Uterus (tissue), 2 donors: Measurements from ENCODE around the gene NDUFS6.

ENCODE experiments used
- CTCF ChIP-seq, 4 experiments: fragments of 200-600 bp in 2 of 4; fragments of 450-650 bp in 2 of 4; sonication (generic) in 2 of 4; IDR thresholded peaks; one replicate each; pipeline ENCODE4 v1.5.1; 2016 to 2019; ENCODE audit warnings: antibody characterized with exemption in 4 of 4, mild to moderate bottlenecking in 2 of 4, moderate library complexity in 1 of 4
- POLR2A ChIP-seq, 2 donors: fragments of 450-650 bp; IDR thresholded peaks; one replicate each; pipeline ENCODE4 v1.6.1; 2016; ENCODE audit warnings: antibody characterized with exemption in 2 of 2, mild to moderate bottlenecking in 1 of 2, moderate library complexity in 1 of 2

- TF ChIP-seq POLR2A (IDR thresholded peaks at IDR 0.05) (no peak), CTCF (IDR thresholded peaks at IDR 0.05) (no peak)
These were observed 36.0 kb downstream of the NDUFS6 start for GRCh38 chr5:1836891-1837880.
